Subcutaneous adipose tissue (tissue), 4 donors: ENCODE measurements around the gene TENT4B. TPM values are rescaled to one million over a fixed set of nuclear protein-coding genes. Genes with fewer than 3 reads are reported as not detected.

ENCODE experiments used
- total RNA-seq, 4 donors: library from RNA; depleted of rRNA; stranded (reverse); fragments of >200 nt; gene quantifications; one replicate each; pipeline ENCODE4 v1.1.0, GENCODE V29; 2016
- TF ChIP-seq, protein P1 (sequence below): fragments of 450-650 bp; IDR thresholded peaks from one replicate; pipeline ENCODE4 v1.5.1; 2016; ENCODE audit warnings: low read depth, mild to moderate bottlenecking, control low read depth, antibody characterized with exemption, moderate library complexity

TENT4B gene
- total RNA-seq, 4 donors from 2014 or later = 12.4 to 14.3 (median 13.2) TPM

DNA sequence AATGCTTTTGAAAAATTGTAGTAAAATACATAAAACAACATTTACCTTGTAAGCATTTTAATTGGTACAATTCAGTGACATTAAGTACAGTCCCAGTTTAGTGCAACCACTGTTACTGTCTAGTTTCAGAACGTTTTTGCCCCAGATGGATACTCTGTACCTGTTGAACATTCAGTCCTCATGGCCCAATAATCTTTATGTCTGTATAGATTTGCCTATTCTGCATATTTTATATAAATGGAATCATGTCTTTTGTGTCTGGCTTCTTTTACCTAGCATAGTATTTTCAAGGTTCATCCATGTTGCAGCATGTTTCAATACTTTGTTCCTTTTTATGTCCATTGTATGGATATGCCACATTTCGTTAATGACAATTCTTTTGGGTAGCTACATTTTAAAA lies 37.2 kb downstream of the TENT4B start:
- TF ChIP-seq, protein P1, sequence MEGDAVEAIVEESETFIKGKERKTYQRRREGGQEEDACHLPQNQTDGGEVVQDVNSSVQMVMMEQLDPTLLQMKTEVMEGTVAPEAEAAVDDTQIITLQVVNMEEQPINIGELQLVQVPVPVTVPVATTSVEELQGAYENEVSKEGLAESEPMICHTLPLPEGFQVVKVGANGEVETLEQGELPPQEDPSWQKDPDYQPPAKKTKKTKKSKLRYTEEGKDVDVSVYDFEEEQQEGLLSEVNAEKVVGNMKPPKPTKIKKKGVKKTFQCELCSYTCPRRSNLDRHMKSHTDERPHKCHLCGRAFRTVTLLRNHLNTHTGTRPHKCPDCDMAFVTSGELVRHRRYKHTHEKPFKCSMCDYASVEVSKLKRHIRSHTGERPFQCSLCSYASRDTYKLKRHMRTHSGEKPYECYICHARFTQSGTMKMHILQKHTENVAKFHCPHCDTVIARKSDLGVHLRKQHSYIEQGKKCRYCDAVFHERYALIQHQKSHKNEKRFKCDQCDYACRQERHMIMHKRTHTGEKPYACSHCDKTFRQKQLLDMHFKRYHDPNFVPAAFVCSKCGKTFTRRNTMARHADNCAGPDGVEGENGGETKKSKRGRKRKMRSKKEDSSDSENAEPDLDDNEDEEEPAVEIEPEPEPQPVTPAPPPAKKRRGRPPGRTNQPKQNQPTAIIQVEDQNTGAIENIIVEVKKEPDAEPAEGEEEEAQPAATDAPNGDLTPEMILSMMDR = no peak

DNA sequence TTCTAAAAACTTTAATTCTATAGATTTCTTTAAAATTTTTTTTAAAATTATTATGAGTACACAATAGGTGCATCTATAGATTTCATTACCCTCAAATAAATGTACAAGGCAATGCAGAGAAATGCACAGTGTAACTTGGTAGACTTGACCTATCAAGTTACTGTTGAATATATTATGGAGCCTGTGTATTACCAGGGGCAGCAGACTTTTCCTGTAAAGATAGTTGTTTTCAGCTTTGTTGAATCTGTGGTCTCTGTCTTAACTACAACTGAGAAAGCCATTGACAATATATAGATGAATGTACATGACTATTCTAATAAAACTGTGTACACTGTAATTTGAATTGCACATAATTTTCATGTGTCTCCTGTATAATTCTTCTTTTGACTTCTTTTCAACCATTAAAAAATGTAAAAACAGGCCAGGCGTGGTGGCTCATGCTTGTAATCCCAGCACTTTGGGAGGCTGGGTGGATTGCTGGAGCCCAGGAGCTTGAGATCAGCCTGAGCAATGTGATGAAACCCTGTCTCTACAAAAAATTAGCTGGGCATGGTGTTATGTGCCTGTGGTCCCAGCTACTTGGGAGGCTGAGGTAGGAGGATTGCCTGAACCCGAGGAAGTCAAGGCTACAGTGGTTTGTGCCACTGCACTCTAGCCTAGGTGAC lies 39.4 kb downstream of the TENT4B start:
- TF ChIP-seq, protein P1 = no peak

DNA sequence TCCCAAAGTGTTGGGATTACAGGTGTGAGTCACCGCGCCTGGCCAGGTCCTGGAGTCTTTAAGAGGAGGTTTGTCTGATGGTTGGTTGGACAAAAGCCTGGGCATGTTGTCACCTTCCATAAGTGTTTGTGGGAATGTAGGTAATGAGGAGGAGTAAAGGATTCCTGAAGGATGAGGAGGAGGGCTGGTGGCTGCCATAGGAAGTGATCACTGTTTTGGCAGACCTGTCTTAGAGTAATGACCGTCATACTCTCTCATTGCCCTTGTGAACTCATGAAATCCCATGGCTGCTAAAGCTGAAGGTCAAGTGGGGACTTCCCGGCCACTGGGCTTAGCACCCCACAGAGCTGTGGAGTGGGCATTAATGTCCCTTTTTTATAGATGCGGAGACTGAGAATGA lies 40.5 kb downstream of the TENT4B start:
- TF ChIP-seq, protein P1 = no peak

DNA sequence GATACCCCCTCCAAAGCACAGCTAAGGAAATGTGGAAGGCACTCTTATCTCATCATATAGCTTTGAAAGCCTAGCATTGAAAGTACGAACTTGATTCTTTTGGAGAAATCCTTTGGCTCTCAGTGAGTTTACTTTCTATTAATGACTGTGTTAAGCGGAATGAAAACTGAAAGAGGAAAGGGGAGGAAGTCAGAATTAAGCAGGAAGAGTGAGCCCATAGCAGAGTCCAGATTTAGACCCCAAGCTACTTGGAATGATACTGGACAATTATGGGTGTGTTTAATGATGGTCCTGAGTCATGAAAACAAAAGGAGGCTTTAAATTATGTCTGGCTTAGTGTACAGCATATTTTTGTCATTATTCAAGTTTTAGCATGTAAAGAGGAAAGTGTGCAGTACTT lies 42.2 kb downstream of the TENT4B start:
- TF ChIP-seq, protein P1 = no peak

DNA sequence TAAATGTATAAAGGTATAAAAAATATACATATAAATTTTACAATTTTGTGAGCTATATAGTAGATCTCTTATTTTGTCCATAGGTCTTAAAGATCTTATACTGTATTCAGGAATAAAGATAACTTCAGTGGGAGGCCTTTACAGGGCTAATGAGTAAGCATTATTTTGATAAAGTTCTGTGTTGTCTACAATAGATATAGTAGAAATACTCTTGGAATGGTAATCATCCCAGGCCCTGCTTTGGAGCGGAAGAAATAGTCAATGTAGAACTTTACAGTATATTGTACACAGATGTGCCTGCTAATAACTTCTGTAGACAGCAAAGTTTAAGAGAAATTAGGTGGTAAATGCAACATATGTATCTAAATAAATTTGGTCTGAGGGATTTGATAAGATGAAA lies 42.6 kb downstream of the TENT4B start:
- TF ChIP-seq, protein P1 = no peak

DNA sequence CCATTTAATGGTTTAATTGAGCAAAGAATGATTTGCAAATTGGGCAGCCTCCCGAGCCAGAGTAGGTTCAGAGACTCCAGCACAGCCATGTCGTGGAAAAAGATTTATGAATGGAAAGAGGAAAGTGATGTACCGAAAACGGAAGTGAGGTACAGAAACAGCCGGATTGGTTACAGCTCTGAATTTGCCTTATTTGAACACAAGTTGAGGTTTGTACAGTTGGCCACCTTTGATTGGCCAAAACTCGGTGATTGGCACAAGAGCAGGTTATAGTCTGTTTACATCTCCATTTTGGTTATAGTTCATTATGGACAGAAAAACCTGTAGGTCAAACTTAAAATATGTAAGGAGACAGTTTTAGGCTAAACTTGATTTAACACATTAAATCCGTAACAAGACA lies 44.5 kb downstream of the TENT4B start:
- TF ChIP-seq, protein P1 = no peak

DNA sequence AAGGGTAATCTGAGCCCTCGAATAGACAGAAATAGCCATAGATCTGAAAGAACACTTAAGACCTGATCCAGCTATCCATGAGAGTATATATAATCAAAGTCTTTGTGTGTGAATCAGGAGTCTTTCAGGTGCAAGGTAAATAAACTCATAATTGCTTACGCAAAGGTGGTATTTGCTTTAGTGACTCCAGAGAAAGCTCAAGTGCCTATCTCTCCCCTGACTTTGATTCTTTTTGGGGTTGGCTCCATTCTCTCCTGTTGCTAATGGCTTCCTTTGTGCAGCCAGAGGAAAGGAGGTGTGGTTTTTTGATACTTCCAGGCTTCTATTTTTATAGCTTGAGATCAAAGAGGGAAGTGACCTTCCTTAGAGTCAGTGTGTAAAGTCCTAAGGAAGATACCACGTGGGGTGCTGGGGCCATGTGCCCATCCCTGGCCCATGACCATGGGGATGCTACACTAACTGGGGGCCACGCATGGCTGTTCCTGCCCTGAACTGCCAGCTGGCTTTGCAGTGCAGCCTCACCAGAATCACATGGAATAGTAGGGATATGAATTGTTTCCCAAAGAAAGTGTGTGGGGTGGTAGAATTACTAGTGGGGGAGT lies 45.8 kb downstream of the TENT4B start:
- TF ChIP-seq, protein P1 = no peak
